ENCODE measurements around the gene DIO1. TPM values are rescaled to one million over a fixed set of nuclear protein-coding genes. Genes with fewer than 3 reads are reported as not detected.

DIO1 gene
- total RNA-seq, 1 donor from 2014 or later = not detected

Other genes starting within 250 kb of the DIO1 start
- 2.1 TPM for gene GLIS1, start 155.0 kb upstream of the DIO1 start, total RNA-seq
- 7.9 TPM for gene NDC1, start 55.9 kb upstream of the DIO1 start, total RNA-seq
- 22.3 TPM for gene YIPF1, start 4.4 kb upstream of the DIO1 start, total RNA-seq
- gene IFT25, start 51.5 kb downstream of the DIO1 start, total RNA-seq = 17.2 TPM
- gene LRRC42, start 52.2 kb downstream of the DIO1 start, total RNA-seq = 18.0 TPM
- not detected for gene LDLRAD1, start 124.0 kb downstream of the DIO1 start, total RNA-seq
- gene TMEM59, start 159.0 kb downstream of the DIO1 start, total RNA-seq = 364 TPM
- gene TCEANC2, start 159.4 kb downstream of the DIO1 start, total RNA-seq = 4.2 TPM

All from mesenteric fat pad (tissue), 1 donor.